CD4-positive, CD25-positive, alpha-beta regulatory T cell (primary cell): ENCODE data around the gene AGAP5. TPM values are rescaled to one million over a fixed set of nuclear protein-coding genes. Genes with fewer than 3 reads are reported as not detected.
"Not testable (repeated sequence)": the region's sequence is repeated elsewhere in the genome, so short reads cannot be mapped to it uniquely, and the experiment has no call there.

Source experiments
- ATAC-seq, 2 donors: fragments of 150-1000 bp; cut with Tn5 transposase; one replicate each; pipeline ENCODE4 v1.10.0; 2021; ENCODE audit warnings: low read depth in 2 of 2, moderate number of reproducible peaks in 2 of 2, moderate library complexity in 1 of 2
- DNase-seq, 3 donors: peaks; one replicate each; pipeline versions ENCODE4 v3.0.0 to v3.0.0-alpha.2; 2012 to 2022; ENCODE audit warnings: mixed read lengths in 1 of 3
- H3K27ac ChIP-seq: one replicate; pipeline ENCODE4 v1.7.0; 2013; ENCODE audit warnings: mild to moderate bottlenecking, low read length; ENCODE audit not compliant: insufficient read depth, poor library complexity, severe bottlenecking
- H3K27me3 ChIP-seq: one replicate; pipeline ENCODE4 v1.7.0; 2013; ENCODE audit warnings: low read length; ENCODE audit not compliant: control insufficient read depth, insufficient read depth
- H3K36me3 ChIP-seq: one replicate; pipeline ENCODE4 v1.7.0; 2013; ENCODE audit warnings: mild to moderate bottlenecking, low read length, moderate library complexity; ENCODE audit not compliant: control insufficient read depth, insufficient read depth
- H3K4me1 ChIP-seq: 2 replicates; pipeline ENCODE4 v1.7.0; 2013; ENCODE audit warnings: mild to moderate bottlenecking, low read length; ENCODE audit not compliant: insufficient read depth, control insufficient read depth, poor library complexity, severe bottlenecking
- H3K4me3 ChIP-seq: one replicate; pipeline ENCODE4 v1.7.0; 2013; ENCODE audit warnings: low read depth, mild to moderate bottlenecking, low read length, moderate library complexity
- H3K9me3 ChIP-seq, 2 experiments: 1 replicate in 1 of 2; 2 replicates in 1 of 2; pipeline ENCODE4 v1.7.0; 2013; ENCODE audit warnings: low read length in 2 of 2, mild to moderate bottlenecking in 1 of 2, moderate library complexity in 1 of 2; ENCODE audit not compliant: control insufficient read depth in 2 of 2
- H3K27ac Mint-ChIP-seq, 3 donors: one replicate each; pipeline ENCODE4 v1.8.0; 2020 to 2022; ENCODE audit warnings: mild to moderate bottlenecking in 3 of 3, mixed read lengths in 3 of 3, moderate library complexity in 2 of 3
- H3K27me3 Mint-ChIP-seq: one replicate; pipeline ENCODE4 v1.8.0; 2022; ENCODE audit warnings: mild to moderate bottlenecking, mixed read lengths
- H3K36me3 Mint-ChIP-seq: one replicate; pipeline ENCODE4 v1.8.0; 2020; ENCODE audit warnings: mixed read lengths
- H3K4me1 Mint-ChIP-seq, 4 donors: one replicate each; pipeline ENCODE4 v1.8.0; 2020 to 2022; ENCODE audit warnings: mixed read lengths in 4 of 4, mild to moderate bottlenecking in 1 of 4
- H3K4me3 Mint-ChIP-seq, 4 donors: one replicate each; pipeline ENCODE4 v1.8.0; 2020 to 2022; ENCODE audit warnings: mild to moderate bottlenecking in 4 of 4, mixed read lengths in 4 of 4, moderate library complexity in 3 of 4
- H3K9me3 Mint-ChIP-seq, 7 donors: one replicate each; pipeline ENCODE4 v1.8.0; 2020 to 2022; ENCODE audit warnings: mixed read lengths in 7 of 7, mild to moderate bottlenecking in 3 of 7, moderate library complexity in 2 of 7
- polyA plus RNA-seq, 4 donors: library from polyadenylated mRNA; unstranded; fragments of 300-500 nt; fragmentation: Illumina TruSeq; gene quantifications; one replicate each; pipeline ENCODE4 v1.2.3, GENCODE V29; 2021
- total RNA-seq: library from RNA; stranded (reverse); gene quantifications from one replicate; pipeline ENCODE4 v1.2.3, GENCODE V29; 2022

Gene AGAP5
- total and polyA plus RNA-seq, 5 donors from 2014 or later = 0.07 to 9.8 (median 0.18) TPM; not detected in 2

- H3K4me1 Mint-ChIP-seq = peaks cover 0 to 24% (median 6%) of the 10 kb centered on the region in 4 donors
- H3K27ac ChIP-seq = no peak overlapping the region
- peaks cover 16% of the 10 kb centered on the region for H3K4me1 ChIP-seq
- no peaks in the 10 kb centered on the region for H3K27me3 ChIP-seq
- H3K4me3 ChIP-seq = no peak overlapping the region
- no peaks in the 10 kb centered on the region for H3K9me3 ChIP-seq
- peak overlapping the region in 1 of 4 donors; percentile 3 for H3K4me3 Mint-ChIP-seq
- H3K36me3 Mint-ChIP-seq = no peaks in the 10 kb centered on the region
- no peak for DNase-seq
- H3K9me3 Mint-ChIP-seq = peaks cover 0 to 2% (median 0%) of the 10 kb centered on the region in 7 donors
- no peaks in the 10 kb centered on the region for H3K27me3 Mint-ChIP-seq
- no peak overlapping the region for H3K27ac Mint-ChIP-seq
- ATAC-seq = no peak
- H3K36me3 ChIP-seq = peaks cover 2% of the 10 kb centered on the region
These were observed 36.9 kb upstream of the AGAP5 start for GRCh38 chr10:73734796-73735305.

GRCh38 chr10:73734028-73734720 is 36.3 kb upstream of the AGAP5 start:
- Histone ChIP-seq H3K4me3 (no peak overlapping the region), H3K27ac (no peak overlapping the region), H3K4me1 (peaks cover 16% of the 10 kb centered on the region), H3K36me3 (peaks cover 2% of the 10 kb centered on the region), H3K9me3 (no peaks in the 10 kb centered on the region), H3K27me3 (no peaks in the 10 kb centered on the region)
- peaks cover 0 to 2% (median 0%) of the 10 kb centered on the region in 7 donors for H3K9me3 Mint-ChIP-seq
- H3K27me3 Mint-ChIP-seq = no peaks in the 10 kb centered on the region
- DNase-seq (no peak), ATAC-seq (no peak)
- H3K4me3 Mint-ChIP-seq = no peak overlapping the region
- H3K27ac Mint-ChIP-seq = peak overlapping the region in 1 of 3 donors; percentile 82
- H3K36me3 Mint-ChIP-seq = no peaks in the 10 kb centered on the region
- peaks cover 3 to 29% (median 10%) of the 10 kb centered on the region in 4 donors for H3K4me1 Mint-ChIP-seq

- Histone ChIP-seq H3K9me3 (no peaks in the 10 kb centered on the region), H3K36me3 (peaks cover 2% of the 10 kb centered on the region), H3K27ac (no peak overlapping the region), H3K27me3 (no peaks in the 10 kb centered on the region), H3K4me1 (peaks cover 16% of the 10 kb centered on the region), H3K4me3 (no peak overlapping the region)
- Mint-ChIP-seq H3K9me3 (peaks cover 0 to 2% (median 0%) of the 10 kb centered on the region in 7 donors), H3K27me3 (no peaks in the 10 kb centered on the region), H3K4me3 (no peak overlapping the region), H3K27ac (no peak overlapping the region), H3K36me3 (no peaks in the 10 kb centered on the region), H3K4me1 (peaks cover 3 to 29% (median 10%) of the 10 kb centered on the region in 4 donors)
- no peak for DNase-seq
- ATAC-seq = no peak
These were observed 35.2 kb upstream of the AGAP5 start for GRCh38 chr10:73732931-73733623.

- Histone ChIP-seq H3K9me3 (no peaks in the 10 kb centered on the region), H3K4me3 (no peak overlapping the region), H3K4me1 (peaks cover 16% of the 10 kb centered on the region), H3K27me3 (no peaks in the 10 kb centered on the region), H3K36me3 (peaks cover 3% of the 10 kb centered on the region), H3K27ac (no peak overlapping the region)
- Mint-ChIP-seq H3K36me3 (peaks cover 3% of the 10 kb centered on the region), H3K27ac (peak overlapping the region in 2 of 3 donors; percentile 56 to 76), H3K27me3 (no peaks in the 10 kb centered on the region), H3K4me1 (peaks cover 6 to 32% (median 12%) of the 10 kb centered on the region in 4 donors), H3K9me3 (peaks cover 0 to 2% (median 0%) of the 10 kb centered on the region in 7 donors), H3K4me3 (peak overlapping the region in 3 of 4 donors; percentile 65 to 68 (median 68))
- ATAC-seq (no peak), DNase-seq (no peak)
These were observed 34.5 kb upstream of the AGAP5 start for GRCh38 chr10:73732426-73732825.

GRCh38 chr10:73731588-73732375 is 33.9 kb upstream of the AGAP5 start:
- peaks cover 6 to 32% (median 14%) of the 10 kb centered on the region in 4 donors for H3K4me1 Mint-ChIP-seq
- Histone ChIP-seq H3K9me3 (no peaks in the 10 kb centered on the region), H3K4me3 (no peak overlapping the region), H3K27ac (no peak overlapping the region), H3K36me3 (peaks cover 9% of the 10 kb centered on the region), H3K27me3 (no peaks in the 10 kb centered on the region), H3K4me1 (peaks cover 16% of the 10 kb centered on the region)
- DNase-seq = no peak
- H3K4me3 Mint-ChIP-seq = peak overlapping the region in 3 of 4 donors; percentile 65 to 99 (median 68)
- H3K27ac Mint-ChIP-seq = peak overlapping the region in 2 of 3 donors; percentile 56 to 94
- ATAC-seq = no peak
- H3K27me3 Mint-ChIP-seq = no peaks in the 10 kb centered on the region
- H3K36me3 Mint-ChIP-seq = peaks cover 3% of the 10 kb centered on the region
- H3K9me3 Mint-ChIP-seq = peaks cover 0 to 2% (median 0%) of the 10 kb centered on the region in 7 donors

- H3K4me3 ChIP-seq = peak overlapping the region; percentile 88
- peak overlapping the region; percentile 94 to 98 (median 97) for H3K27ac Mint-ChIP-seq
These were observed 32.4 kb upstream of the AGAP5 start for GRCh38 chr10:73730153-73730906.

GRCh38 chr10:73729781-73730152 is 31.9 kb upstream of the AGAP5 start:
- H3K36me3 ChIP-seq = peaks cover 28% of the 10 kb centered on the region
- H3K4me1 ChIP-seq = peaks cover 16% of the 10 kb centered on the region
- DNase-seq = peak in 1 of 3 donors; percentile 55
- H3K9me3 Mint-ChIP-seq, H3K27me3 ChIP-seq, H3K9me3 ChIP-seq, H3K27me3 Mint-ChIP-seq: not testable (repeated sequence)
- Mint-ChIP-seq H3K36me3 (peaks cover 10% of the 10 kb centered on the region), H3K4me1 (peaks cover 6 to 27% (median 14%) of the 10 kb centered on the region in 4 donors), H3K4me3 (peak overlapping the region; percentile 98 to 99 (median 98)), H3K27ac (peak overlapping the region; percentile 94 to 98 (median 97))
- peak overlapping the region; percentile 84 for H3K27ac ChIP-seq
- peak overlapping the region; percentile 88 for H3K4me3 ChIP-seq
- peak; percentile 44 to 48 for ATAC-seq

More at GRCh38 chr10:73730153-73730906, 32.4 kb upstream of the AGAP5 start:
- Histone ChIP-seq H3K9me3 (no peaks in the 10 kb centered on the region), H3K4me1 (peaks cover 16% of the 10 kb centered on the region), H3K27me3 (no peaks in the 10 kb centered on the region), H3K36me3 (peaks cover 24% of the 10 kb centered on the region), H3K27ac (peak overlapping the region; percentile 84)
- DNase-seq = peak; percentile 81 to 96 (median 91)
- peak; percentile 90 for ATAC-seq
- Mint-ChIP-seq H3K4me1 (peaks cover 6 to 29% (median 14%) of the 10 kb centered on the region in 4 donors), H3K4me3 (peak overlapping the region; percentile 98 to 99 (median 98)), H3K27me3 (no peaks in the 10 kb centered on the region), H3K9me3 (peaks cover 0 to 2% (median 0%) of the 10 kb centered on the region in 7 donors), H3K36me3 (peaks cover 10% of the 10 kb centered on the region)
